ENCODE measurements around the gene JOSD1. TPM values are rescaled to one million over a fixed set of nuclear protein-coding genes. Genes with fewer than 3 reads are reported as not detected.

JOSD1 gene
- total and polyA plus RNA-seq, 2 donors (not counting 1 experiment from before 2014, with no cell fraction given), result 40.5 to 59.1 TPM

DNA sequence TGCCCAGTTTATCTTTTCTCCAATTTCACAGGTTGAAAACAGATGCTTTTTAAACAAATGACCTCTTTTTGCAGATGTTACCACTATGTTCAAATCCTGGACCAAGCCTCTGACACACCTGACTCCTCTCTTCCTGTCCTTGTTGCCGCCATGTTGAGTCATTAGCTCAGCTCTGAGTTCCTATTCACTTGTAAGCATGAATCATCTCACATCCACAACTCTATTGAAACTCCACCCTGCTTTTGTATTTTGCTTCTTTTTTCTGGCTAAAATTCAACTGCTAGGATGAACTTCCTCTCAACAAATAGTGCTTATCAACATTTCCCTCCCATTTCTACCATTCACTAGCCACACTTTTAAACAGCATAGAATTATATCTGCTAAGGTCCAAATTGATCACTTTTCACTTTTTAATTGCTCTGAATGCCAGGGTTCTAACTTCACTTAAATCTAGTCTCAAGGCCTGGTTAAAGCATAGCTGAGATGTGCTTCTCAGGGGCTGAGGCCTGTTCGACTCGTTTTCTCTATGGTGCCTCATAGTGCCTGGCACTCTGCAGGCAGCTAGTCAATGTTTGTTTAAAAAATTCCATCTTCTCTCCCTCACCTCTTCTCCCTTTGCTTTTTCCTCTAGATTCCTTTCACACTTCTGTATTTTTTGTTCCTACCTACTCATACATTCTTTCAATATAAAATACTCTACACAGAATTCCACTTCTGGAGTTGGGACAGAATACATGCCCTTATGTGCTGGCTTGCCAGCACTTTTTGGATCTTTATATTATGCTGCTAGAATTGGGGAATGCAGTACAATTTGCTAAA is 3.9 kb downstream of the JOSD1 start:
- Histone ChIP-seq H3K4me3 (replicated peaks in 1 of 4; ENCODE audit: control extremely low read depth in 1 of 4, insufficient read depth in 1 of 4, low read depth in 3 of 4, low read length in 4 of 4) (peak overlapping the region in 3 of 4 experiments; percentile 5 to 92 (median 23)), H3K4me1 (ENCODE audit: control insufficient read depth, extremely low read depth, insufficient read depth, low read length) (peaks cover 18% of the 10 kb centered on the region), H2AFZ (ENCODE audit: low read length) (no peak overlapping the region), H4K20me1 (ENCODE audit: control insufficient read depth, extremely low read depth, insufficient read depth, low read length) (no peaks in the 10 kb centered on the region), H3K79me2 (ENCODE audit: control insufficient read depth, insufficient read depth, low read length) (peaks cover 61% of the 10 kb centered on the region), H3K9ac (ENCODE audit: insufficient read depth, low read length) (no peak overlapping the region), H3K27me3 (ENCODE audit: control insufficient read depth, insufficient read depth, low read length) (no peaks in the 10 kb centered on the region), H3K27ac (ENCODE audit: insufficient read depth, low read length) (peak overlapping the region; percentile 78), H3K36me3 (ENCODE audit: control insufficient read depth, insufficient read depth, low read length) (peaks cover 3% of the 10 kb centered on the region), H3K4me2 (ENCODE audit: extremely low read depth, insufficient read depth, low read length) (peak overlapping the region; percentile 98), H3K9me3 (ENCODE audit: control insufficient read depth, insufficient read depth, low read depth, low read length) (no peaks in the 10 kb centered on the region)
- TF ChIP-seq EZH2 (IDR thresholded peaks at IDR 0.05; ENCODE audit: low read length, missing control alignments), result no peak
- TF ChIP-seq, protein P1, sequence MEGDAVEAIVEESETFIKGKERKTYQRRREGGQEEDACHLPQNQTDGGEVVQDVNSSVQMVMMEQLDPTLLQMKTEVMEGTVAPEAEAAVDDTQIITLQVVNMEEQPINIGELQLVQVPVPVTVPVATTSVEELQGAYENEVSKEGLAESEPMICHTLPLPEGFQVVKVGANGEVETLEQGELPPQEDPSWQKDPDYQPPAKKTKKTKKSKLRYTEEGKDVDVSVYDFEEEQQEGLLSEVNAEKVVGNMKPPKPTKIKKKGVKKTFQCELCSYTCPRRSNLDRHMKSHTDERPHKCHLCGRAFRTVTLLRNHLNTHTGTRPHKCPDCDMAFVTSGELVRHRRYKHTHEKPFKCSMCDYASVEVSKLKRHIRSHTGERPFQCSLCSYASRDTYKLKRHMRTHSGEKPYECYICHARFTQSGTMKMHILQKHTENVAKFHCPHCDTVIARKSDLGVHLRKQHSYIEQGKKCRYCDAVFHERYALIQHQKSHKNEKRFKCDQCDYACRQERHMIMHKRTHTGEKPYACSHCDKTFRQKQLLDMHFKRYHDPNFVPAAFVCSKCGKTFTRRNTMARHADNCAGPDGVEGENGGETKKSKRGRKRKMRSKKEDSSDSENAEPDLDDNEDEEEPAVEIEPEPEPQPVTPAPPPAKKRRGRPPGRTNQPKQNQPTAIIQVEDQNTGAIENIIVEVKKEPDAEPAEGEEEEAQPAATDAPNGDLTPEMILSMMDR (conservative IDR thresholded peaks at IDR 0.05 in 1 of 2, IDR thresholded peaks at IDR 0.05 in 1 of 2; ENCODE audit: low read depth in 1 of 2, low read length in 2 of 2), result no peak
- peak; percentile 83 to 92 for DNase-seq (ENCODE audit: low read depth in 2 of 2)

DNA sequence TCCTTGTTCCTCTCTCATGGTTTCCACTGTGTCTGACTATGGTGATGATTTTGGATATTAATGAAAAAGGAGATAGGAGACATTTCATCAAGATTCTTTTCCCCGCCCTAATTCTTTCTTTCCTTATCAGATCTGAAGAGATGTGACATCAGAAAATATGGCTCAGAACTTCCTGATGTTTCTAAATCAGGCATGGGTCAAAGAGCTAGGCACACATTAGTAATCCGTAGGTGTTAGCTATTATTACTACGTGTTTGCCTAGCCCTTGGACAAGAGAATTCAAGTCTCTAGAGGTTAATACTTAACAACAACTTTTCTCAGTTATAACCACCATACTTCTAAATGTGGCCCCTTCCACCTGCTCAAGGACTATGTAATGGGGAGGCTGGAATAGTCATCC is 5.8 kb downstream of the JOSD1 start:
- TF ChIP-seq, protein P1 (conservative IDR thresholded peaks at IDR 0.05 in 1 of 2, IDR thresholded peaks at IDR 0.05 in 1 of 2; ENCODE audit: low read depth in 1 of 2, low read length in 2 of 2), result no peak
- no peak for TF ChIP-seq EZH2 (IDR thresholded peaks at IDR 0.05; ENCODE audit: low read length, missing control alignments)
- Histone ChIP-seq H3K4me3 (replicated peaks in 1 of 4; ENCODE audit: control extremely low read depth in 1 of 4, insufficient read depth in 1 of 4, low read depth in 3 of 4, low read length in 4 of 4) (no peak overlapping the region), H3K9ac (ENCODE audit: insufficient read depth, low read length) (no peak overlapping the region), H3K27ac (ENCODE audit: insufficient read depth, low read length) (no peak overlapping the region), H3K4me2 (ENCODE audit: extremely low read depth, insufficient read depth, low read length) (no peak overlapping the region), H3K9me3 (ENCODE audit: control insufficient read depth, insufficient read depth, low read depth, low read length) (no peaks in the 10 kb centered on the region), H3K27me3 (ENCODE audit: control insufficient read depth, insufficient read depth, low read length) (no peaks in the 10 kb centered on the region), H2AFZ (ENCODE audit: low read length) (no peak overlapping the region), H3K4me1 (ENCODE audit: control insufficient read depth, extremely low read depth, insufficient read depth, low read length) (peaks cover 17% of the 10 kb centered on the region), H3K79me2 (ENCODE audit: control insufficient read depth, insufficient read depth, low read length) (peaks cover 60% of the 10 kb centered on the region), H4K20me1 (ENCODE audit: control insufficient read depth, extremely low read depth, insufficient read depth, low read length) (no peaks in the 10 kb centered on the region), H3K36me3 (ENCODE audit: control insufficient read depth, insufficient read depth, low read length) (peaks cover 5% of the 10 kb centered on the region)
- DNase-seq (ENCODE audit: low read depth in 2 of 2), result no peak

DNA sequence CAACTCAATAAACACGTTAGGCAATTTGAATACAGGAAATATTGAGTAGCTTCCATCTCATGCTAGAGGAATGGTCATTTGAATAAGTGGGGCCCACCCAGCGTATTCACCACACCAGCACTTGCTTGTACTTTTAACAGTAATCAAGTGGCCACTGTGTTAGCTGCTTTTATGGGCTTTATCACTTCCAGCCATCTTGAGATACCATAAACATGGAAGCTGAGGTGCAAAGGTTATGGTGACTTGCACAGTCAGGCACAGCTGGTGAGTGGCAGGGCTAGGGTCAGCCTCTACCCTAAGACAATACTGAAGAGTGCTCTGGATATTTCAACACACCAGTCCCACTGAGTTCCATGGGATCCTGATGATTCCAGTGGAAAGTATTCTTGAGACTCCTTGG is 6.7 kb downstream of the JOSD1 start:
- no peak overlapping the region for H3K4me2 ChIP-seq (ENCODE audit: extremely low read depth, insufficient read depth, low read length)
- H3K9me3 ChIP-seq (ENCODE audit: control insufficient read depth, insufficient read depth, low read depth, low read length), result no peaks in the 10 kb centered on the region
- H3K27ac ChIP-seq (ENCODE audit: insufficient read depth, low read length), result no peak overlapping the region
- H3K4me1 ChIP-seq (ENCODE audit: control insufficient read depth, extremely low read depth, insufficient read depth, low read length), result peaks cover 17% of the 10 kb centered on the region
- no peak overlapping the region for H2AFZ ChIP-seq (ENCODE audit: low read length)
- no peak for TF ChIP-seq EZH2 (IDR thresholded peaks at IDR 0.05; ENCODE audit: low read length, missing control alignments)
- TF ChIP-seq, protein P1 (conservative IDR thresholded peaks at IDR 0.05 in 1 of 2, IDR thresholded peaks at IDR 0.05 in 1 of 2; ENCODE audit: low read depth in 1 of 2, low read length in 2 of 2), result no peak
- H3K27me3 ChIP-seq (ENCODE audit: control insufficient read depth, insufficient read depth, low read length), result no peaks in the 10 kb centered on the region
- H3K79me2 ChIP-seq (ENCODE audit: control insufficient read depth, insufficient read depth, low read length), result peaks cover 51% of the 10 kb centered on the region
- no peak overlapping the region for H3K4me3 ChIP-seq (replicated peaks in 1 of 4; ENCODE audit: control extremely low read depth in 1 of 4, insufficient read depth in 1 of 4, low read depth in 3 of 4, low read length in 4 of 4)
- peaks cover 5% of the 10 kb centered on the region for H3K36me3 ChIP-seq (ENCODE audit: control insufficient read depth, insufficient read depth, low read length)
- H3K9ac ChIP-seq (ENCODE audit: insufficient read depth, low read length), result no peak overlapping the region
- DNase-seq (ENCODE audit: low read depth in 2 of 2), result no peak
- H4K20me1 ChIP-seq (ENCODE audit: control insufficient read depth, extremely low read depth, insufficient read depth, low read length), result no peaks in the 10 kb centered on the region
